ENCODE data around the gene TIGAR.

TIGAR gene

GRCh38 chr12:4286771-4287317, 34.2 kb upstream of the TIGAR start:
- no peak for TF ChIP-seq TAF1 (IDR thresholded peaks at IDR 0.05; ENCODE audit: low read depth)
- no peak for TF ChIP-seq CEBPB (IDR thresholded peaks at IDR 0.05)
- TF ChIP-seq YY1 (IDR thresholded peaks at IDR 0.05; ENCODE audit: low read depth) = no peak
- TF ChIP-seq TEAD4 (IDR thresholded peaks at IDR 0.05) = no peak
- no peak for TF ChIP-seq CREB1 (IDR thresholded peaks at IDR 0.05; ENCODE audit: low read depth)
- TF ChIP-seq EP300 (IDR thresholded peaks at IDR 0.05; ENCODE audit: borderline replicate concordance) = no peak
- no peak for TF ChIP-seq TCF12 (IDR thresholded peaks at IDR 0.05; ENCODE audit: low read depth)

DNA sequence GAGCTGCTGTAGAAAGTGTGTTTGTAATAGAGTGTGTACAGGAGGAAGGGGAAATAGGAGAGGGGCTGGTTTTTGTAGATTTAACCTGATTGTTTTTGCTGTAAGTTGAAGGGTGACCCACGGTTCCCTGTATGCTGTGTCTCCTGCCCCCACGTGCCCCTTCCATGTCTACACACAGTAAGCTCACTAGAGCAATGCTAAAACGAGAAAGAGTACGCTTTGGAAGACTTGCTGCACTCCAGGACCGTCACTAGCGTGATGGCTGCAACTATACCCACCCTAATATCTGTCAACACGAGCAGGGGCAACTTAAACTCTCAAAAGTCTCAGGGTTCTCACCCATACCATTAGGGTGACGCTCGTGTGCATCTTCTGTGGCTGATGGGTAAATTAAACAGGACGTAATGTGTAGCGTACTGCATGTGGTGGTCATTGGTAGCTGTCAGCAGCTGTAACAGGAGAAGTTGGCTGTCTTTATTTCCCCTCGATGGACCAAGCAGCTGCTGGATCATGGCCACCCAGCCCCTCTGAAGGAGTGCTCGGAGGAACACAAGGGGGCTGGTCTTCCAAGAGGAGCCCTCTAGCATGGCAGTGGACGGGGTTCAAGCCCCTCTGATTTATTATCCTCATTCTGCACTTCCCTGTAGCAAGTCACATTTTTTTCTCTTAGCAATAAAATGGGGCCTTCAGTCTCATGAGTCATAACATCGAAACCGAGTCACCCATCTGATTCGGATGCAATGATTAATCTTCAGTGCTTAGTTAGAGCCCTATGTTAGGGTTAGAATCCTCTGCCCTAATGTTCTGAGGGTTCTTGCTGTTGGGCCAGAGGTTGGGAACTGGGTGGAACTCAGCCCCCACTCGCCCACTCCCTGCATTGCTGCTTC, 33.4 kb upstream of the TIGAR start:
- TF ChIP-seq, protein P1, sequence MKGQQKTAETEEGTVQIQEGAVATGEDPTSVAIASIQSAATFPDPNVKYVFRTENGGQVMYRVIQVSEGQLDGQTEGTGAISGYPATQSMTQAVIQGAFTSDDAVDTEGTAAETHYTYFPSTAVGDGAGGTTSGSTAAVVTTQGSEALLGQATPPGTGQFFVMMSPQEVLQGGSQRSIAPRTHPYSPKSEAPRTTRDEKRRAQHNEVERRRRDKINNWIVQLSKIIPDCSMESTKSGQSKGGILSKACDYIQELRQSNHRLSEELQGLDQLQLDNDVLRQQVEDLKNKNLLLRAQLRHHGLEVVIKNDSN (IDR thresholded peaks at IDR 0.05) = no peak
- TF ChIP-seq RAD21 (IDR thresholded peaks at IDR 0.05; ENCODE audit: low read depth) (no peak), ZBTB7A (IDR thresholded peaks at IDR 0.05; ENCODE audit: low read depth) (no peak), EP300 (IDR thresholded peaks at IDR 0.05; ENCODE audit: borderline replicate concordance) (no peak), YY1 (IDR thresholded peaks at IDR 0.05; ENCODE audit: low read depth) (no peak), CREB1 (IDR thresholded peaks at IDR 0.05; ENCODE audit: low read depth) (no peak), NFIC (IDR thresholded peaks at IDR 0.05) (no peak), TEAD4 (IDR thresholded peaks at IDR 0.05) (no peak), CEBPB (IDR thresholded peaks at IDR 0.05) (no peak), FOXM1 (IDR thresholded peaks at IDR 0.05; ENCODE audit: borderline replicate concordance, low read depth) (no peak), TCF12 (IDR thresholded peaks at IDR 0.05; ENCODE audit: low read depth) (no peak), EGR1 (IDR thresholded peaks at IDR 0.05) (no peak), TAF1 (IDR thresholded peaks at IDR 0.05; ENCODE audit: low read depth) (no peak)
- TF ChIP-seq, protein P2, sequence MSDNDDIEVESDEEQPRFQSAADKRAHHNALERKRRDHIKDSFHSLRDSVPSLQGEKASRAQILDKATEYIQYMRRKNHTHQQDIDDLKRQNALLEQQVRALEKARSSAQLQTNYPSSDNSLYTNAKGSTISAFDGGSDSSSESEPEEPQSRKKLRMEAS (IDR thresholded peaks at IDR 0.05) = no peak
- TF ChIP-seq, protein P3, sequence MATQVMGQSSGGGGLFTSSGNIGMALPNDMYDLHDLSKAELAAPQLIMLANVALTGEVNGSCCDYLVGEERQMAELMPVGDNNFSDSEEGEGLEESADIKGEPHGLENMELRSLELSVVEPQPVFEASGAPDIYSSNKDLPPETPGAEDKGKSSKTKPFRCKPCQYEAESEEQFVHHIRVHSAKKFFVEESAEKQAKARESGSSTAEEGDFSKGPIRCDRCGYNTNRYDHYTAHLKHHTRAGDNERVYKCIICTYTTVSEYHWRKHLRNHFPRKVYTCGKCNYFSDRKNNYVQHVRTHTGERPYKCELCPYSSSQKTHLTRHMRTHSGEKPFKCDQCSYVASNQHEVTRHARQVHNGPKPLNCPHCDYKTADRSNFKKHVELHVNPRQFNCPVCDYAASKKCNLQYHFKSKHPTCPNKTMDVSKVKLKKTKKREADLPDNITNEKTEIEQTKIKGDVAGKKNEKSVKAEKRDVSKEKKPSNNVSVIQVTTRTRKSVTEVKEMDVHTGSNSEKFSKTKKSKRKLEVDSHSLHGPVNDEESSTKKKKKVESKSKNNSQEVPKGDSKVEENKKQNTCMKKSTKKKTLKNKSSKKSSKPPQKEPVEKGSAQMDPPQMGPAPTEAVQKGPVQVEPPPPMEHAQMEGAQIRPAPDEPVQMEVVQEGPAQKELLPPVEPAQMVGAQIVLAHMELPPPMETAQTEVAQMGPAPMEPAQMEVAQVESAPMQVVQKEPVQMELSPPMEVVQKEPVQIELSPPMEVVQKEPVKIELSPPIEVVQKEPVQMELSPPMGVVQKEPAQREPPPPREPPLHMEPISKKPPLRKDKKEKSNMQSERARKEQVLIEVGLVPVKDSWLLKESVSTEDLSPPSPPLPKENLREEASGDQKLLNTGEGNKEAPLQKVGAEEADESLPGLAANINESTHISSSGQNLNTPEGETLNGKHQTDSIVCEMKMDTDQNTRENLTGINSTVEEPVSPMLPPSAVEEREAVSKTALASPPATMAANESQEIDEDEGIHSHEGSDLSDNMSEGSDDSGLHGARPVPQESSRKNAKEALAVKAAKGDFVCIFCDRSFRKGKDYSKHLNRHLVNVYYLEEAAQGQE (IDR thresholded peaks at IDR 0.05; ENCODE audit: low read depth) = no peak

DNA sequence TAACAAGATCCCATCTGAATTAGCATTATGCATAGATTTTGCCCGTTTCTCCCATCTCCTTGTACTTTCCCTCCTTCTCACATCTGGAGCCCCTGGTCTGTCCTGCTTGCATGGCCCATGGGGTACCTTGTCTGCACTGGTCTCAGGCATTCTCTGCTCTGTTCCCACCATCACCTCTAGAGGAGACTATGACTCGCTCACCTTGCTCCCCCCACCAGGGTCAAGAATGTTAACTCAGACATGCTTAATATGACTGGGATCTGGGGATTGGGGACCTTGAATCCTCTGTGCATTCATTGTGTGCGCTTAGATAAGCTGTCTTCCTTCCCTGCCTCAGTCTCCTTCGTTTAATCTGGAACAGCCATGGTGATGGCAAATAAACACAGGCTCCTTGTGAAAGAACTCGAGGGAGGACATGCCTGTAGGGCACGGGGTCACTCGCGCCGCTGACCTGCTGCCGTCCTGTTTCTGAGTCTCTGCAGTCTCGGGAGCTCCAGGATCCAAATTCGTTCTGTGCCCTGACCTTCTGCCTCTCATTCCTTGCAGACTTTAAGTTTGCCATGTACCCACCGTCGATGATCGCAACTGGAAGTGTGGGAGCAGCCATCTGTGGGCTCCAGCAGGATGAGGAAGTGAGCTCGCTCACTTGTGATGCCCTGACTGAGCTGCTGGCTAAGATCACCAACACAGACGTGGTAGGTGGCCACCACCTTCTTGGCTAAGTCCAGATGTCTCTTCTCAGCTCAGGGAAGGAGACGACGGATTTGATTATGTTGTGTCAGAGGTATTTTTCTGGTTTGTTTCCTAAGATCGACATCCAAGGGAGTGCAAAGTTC, 32.5 kb upstream of the TIGAR start:
- TF ChIP-seq FOXM1 (IDR thresholded peaks at IDR 0.05; ENCODE audit: borderline replicate concordance, low read depth) (no peak), YY1 (IDR thresholded peaks at IDR 0.05; ENCODE audit: low read depth) (no peak), TAF1 (IDR thresholded peaks at IDR 0.05; ENCODE audit: low read depth) (no peak), EGR1 (IDR thresholded peaks at IDR 0.05) (no peak), NFIC (IDR thresholded peaks at IDR 0.05) (no peak), EP300 (IDR thresholded peaks at IDR 0.05; ENCODE audit: borderline replicate concordance) (no peak), ZBTB7A (IDR thresholded peaks at IDR 0.05; ENCODE audit: low read depth) (no peak), CEBPB (IDR thresholded peaks at IDR 0.05) (no peak), TCF12 (IDR thresholded peaks at IDR 0.05; ENCODE audit: low read depth) (no peak)
- TF ChIP-seq, protein P3 (IDR thresholded peaks at IDR 0.05; ENCODE audit: low read depth) = no peak

- no peak for TF ChIP-seq CREB1 (IDR thresholded peaks at IDR 0.05; ENCODE audit: low read depth)
- no peak for TF ChIP-seq NFIC (IDR thresholded peaks at IDR 0.05)
- no peak for TF ChIP-seq TEAD4 (IDR thresholded peaks at IDR 0.05)
- TF ChIP-seq, protein P2 (IDR thresholded peaks at IDR 0.05) = no peak
- TF ChIP-seq, protein P1 (IDR thresholded peaks at IDR 0.05) = no peak
- no peak for TF ChIP-seq RAD21 (IDR thresholded peaks at IDR 0.05; ENCODE audit: low read depth)
- no peak for TF ChIP-seq FOXM1 (IDR thresholded peaks at IDR 0.05; ENCODE audit: borderline replicate concordance, low read depth)
- no peak for TF ChIP-seq CEBPB (IDR thresholded peaks at IDR 0.05)
- TF ChIP-seq ZBTB7A (IDR thresholded peaks at IDR 0.05; ENCODE audit: low read depth) = no peak
- TF ChIP-seq YY1 (IDR thresholded peaks at IDR 0.05; ENCODE audit: low read depth) = no peak
- no peak for TF ChIP-seq EGR1 (IDR thresholded peaks at IDR 0.05)
- TF ChIP-seq, protein P3 (IDR thresholded peaks at IDR 0.05; ENCODE audit: low read depth) = no peak
- TF ChIP-seq TAF1 (IDR thresholded peaks at IDR 0.05; ENCODE audit: low read depth) = no peak
- no peak for TF ChIP-seq EP300 (IDR thresholded peaks at IDR 0.05; ENCODE audit: borderline replicate concordance)
- no peak for TF ChIP-seq TCF12 (IDR thresholded peaks at IDR 0.05; ENCODE audit: low read depth)
These were observed 31.7 kb upstream of the TIGAR start for GRCh38 chr12:4289231-4289878.

All from Ishikawa (cell line).